ENCODE data around the gene ACTG1. TPM values are rescaled to one million over a fixed set of nuclear protein-coding genes. Genes with fewer than 3 reads are reported as not detected.

ACTG1 gene
- total RNA-seq, 1 donor from 2014 or later = 1,228 TPM

- DNase-seq (ENCODE audit: low spot score) = no peak
- peaks cover 8% of the 10 kb centered on the region for H3F3A ChIP-seq (ENCODE audit: low read depth)
- no peak overlapping the region for H3K4me2 ChIP-seq
- H3K36me3 ChIP-seq = no peaks in the 10 kb centered on the region
- no peaks in the 10 kb centered on the region for H3K79me2 ChIP-seq (ENCODE audit: low read depth)
- H3K9me3 ChIP-seq (ENCODE audit: low read depth) = no peaks in the 10 kb centered on the region
- no peak for TF ChIP-seq EZH2 (IDR thresholded peaks at IDR 0.05)
- TF ChIP-seq EZH2phosphoT487 (IDR thresholded peaks at IDR 0.05) = no peak
- TF ChIP-seq, protein P1, sequence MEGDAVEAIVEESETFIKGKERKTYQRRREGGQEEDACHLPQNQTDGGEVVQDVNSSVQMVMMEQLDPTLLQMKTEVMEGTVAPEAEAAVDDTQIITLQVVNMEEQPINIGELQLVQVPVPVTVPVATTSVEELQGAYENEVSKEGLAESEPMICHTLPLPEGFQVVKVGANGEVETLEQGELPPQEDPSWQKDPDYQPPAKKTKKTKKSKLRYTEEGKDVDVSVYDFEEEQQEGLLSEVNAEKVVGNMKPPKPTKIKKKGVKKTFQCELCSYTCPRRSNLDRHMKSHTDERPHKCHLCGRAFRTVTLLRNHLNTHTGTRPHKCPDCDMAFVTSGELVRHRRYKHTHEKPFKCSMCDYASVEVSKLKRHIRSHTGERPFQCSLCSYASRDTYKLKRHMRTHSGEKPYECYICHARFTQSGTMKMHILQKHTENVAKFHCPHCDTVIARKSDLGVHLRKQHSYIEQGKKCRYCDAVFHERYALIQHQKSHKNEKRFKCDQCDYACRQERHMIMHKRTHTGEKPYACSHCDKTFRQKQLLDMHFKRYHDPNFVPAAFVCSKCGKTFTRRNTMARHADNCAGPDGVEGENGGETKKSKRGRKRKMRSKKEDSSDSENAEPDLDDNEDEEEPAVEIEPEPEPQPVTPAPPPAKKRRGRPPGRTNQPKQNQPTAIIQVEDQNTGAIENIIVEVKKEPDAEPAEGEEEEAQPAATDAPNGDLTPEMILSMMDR (IDR thresholded peaks at IDR 0.05) = no peak
- H3K36me3 Mint-ChIP-seq = peaks cover 9% of the 10 kb centered on the region
- no peak overlapping the region for H3K4me3 ChIP-seq
- no peak overlapping the region for H3K9ac ChIP-seq
- no peaks in the 10 kb centered on the region for H3K9me3 Mint-ChIP-seq
- H4K20me1 ChIP-seq (ENCODE audit: low read depth) = no peaks in the 10 kb centered on the region
- H3K27me3 Mint-ChIP-seq (ENCODE audit: insufficient read depth, low read depth) = peaks cover 20% of the 10 kb centered on the region
- no peak overlapping the region for H3K4me3 Mint-ChIP-seq
- H3K27ac ChIP-seq = no peak overlapping the region
- H3K4me1 Mint-ChIP-seq = peaks cover 13% of the 10 kb centered on the region
- no peak overlapping the region for H3K27ac Mint-ChIP-seq
- no peak overlapping the region for H2AFZ ChIP-seq (replicated peaks)
- no peaks in the 10 kb centered on the region for H3K27me3 ChIP-seq
- no peaks in the 10 kb centered on the region for H3K4me1 ChIP-seq
Measured at GRCh38 chr17:81558115-81558468, 45.5 kb upstream of the ACTG1 start.

DNA sequence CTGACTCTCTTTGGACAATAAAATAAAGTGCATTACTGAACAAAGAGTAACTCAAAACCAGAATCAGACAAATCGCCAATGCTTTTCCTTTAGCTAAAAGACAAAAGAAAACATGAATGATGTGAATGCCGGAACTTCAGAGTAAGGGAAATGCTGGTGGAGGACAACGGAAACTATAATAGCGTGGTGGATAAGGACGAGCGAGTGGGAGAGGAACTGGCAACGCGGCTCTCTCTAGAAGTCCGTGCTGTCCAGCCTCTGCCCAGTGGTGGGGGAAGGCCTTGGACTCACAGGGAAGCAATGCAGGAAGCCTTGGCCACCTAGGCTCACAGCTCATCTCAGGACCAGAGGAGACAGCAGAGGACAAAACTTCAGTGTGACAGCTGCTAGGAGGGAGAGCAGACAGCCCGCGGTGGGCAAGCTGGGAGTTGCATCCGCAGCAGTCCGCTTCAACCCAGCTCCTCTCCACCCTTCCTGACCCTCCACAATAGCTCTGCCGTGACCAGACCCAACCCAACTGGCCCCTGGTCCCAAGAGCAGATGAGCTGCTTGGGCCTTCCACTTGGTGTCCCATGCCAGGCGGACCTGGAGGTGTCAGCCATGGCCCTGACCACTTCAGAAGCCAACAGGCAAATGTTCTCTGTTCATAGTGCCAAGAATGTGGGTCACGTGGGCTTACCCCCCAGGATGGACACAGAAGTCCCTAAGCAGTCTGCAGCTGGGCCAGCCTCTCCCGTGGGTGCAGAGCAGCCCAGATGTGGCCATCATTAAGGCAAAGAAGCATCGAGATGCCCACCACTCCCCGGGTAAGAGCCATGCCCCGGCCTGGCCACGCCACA lies 44.9 kb upstream of the ACTG1 start:
- Mint-ChIP-seq H3K27ac (no peak overlapping the region), H3K27me3 (ENCODE audit: insufficient read depth, low read depth) (peaks cover 20% of the 10 kb centered on the region), H3K36me3 (peaks cover 9% of the 10 kb centered on the region), H3K4me1 (peaks cover 15% of the 10 kb centered on the region), H3K9me3 (no peaks in the 10 kb centered on the region), H3K4me3 (no peak overlapping the region)
- H3F3A ChIP-seq (ENCODE audit: low read depth) = peaks cover 14% of the 10 kb centered on the region
- H3K9me3 ChIP-seq (ENCODE audit: low read depth) = no peaks in the 10 kb centered on the region
- H3K27ac ChIP-seq = no peak overlapping the region
- H3K36me3 ChIP-seq = no peaks in the 10 kb centered on the region
- H2AFZ ChIP-seq (replicated peaks) = no peak overlapping the region
- H3K4me3 ChIP-seq = no peak overlapping the region
- H3K79me2 ChIP-seq (ENCODE audit: low read depth) = no peaks in the 10 kb centered on the region
- no peaks in the 10 kb centered on the region for H3K27me3 ChIP-seq
- TF ChIP-seq, protein P1 (IDR thresholded peaks at IDR 0.05) = no peak
- TF ChIP-seq EZH2 (IDR thresholded peaks at IDR 0.05) (no peak), EZH2phosphoT487 (IDR thresholded peaks at IDR 0.05) (no peak)
- no peak for DNase-seq (ENCODE audit: low spot score)
- no peak overlapping the region for H3K4me2 ChIP-seq
- H4K20me1 ChIP-seq (ENCODE audit: low read depth) = no peaks in the 10 kb centered on the region
- no peaks in the 10 kb centered on the region for H3K4me1 ChIP-seq
- no peak overlapping the region for H3K9ac ChIP-seq

DNA sequence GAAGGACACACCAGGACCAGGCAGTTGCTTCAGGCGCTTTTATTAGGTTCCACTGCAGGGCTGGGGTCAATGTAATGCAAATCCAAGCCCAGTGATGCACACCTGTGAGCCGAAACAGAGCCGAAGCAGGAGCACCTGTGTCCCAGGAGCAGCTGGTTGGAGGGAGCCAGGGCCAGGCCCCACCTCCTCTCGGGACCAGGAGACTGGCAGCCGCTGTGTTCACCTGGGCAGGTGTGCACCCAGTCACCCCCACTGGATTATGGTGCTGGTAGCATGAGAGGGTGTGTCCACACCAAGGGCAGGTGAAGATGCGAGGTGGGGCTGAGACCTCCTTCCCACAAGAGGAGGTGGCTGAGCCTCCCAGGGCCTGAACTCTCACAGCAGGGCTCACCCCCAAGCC lies 44.3 kb upstream of the ACTG1 start:
- peaks cover 16% of the 10 kb centered on the region for H3F3A ChIP-seq (ENCODE audit: low read depth)
- no peaks in the 10 kb centered on the region for H3K36me3 ChIP-seq
- no peak for DNase-seq (ENCODE audit: low spot score)
- Mint-ChIP-seq H3K27ac (no peak overlapping the region), H3K9me3 (no peaks in the 10 kb centered on the region), H3K27me3 (ENCODE audit: insufficient read depth, low read depth) (peaks cover 20% of the 10 kb centered on the region), H3K36me3 (peaks cover 9% of the 10 kb centered on the region), H3K4me3 (no peak overlapping the region), H3K4me1 (peaks cover 15% of the 10 kb centered on the region)
- no peak overlapping the region for H3K9ac ChIP-seq
- no peaks in the 10 kb centered on the region for H3K27me3 ChIP-seq
- no peak overlapping the region for H3K4me2 ChIP-seq
- H3K4me1 ChIP-seq = no peaks in the 10 kb centered on the region
- H3K27ac ChIP-seq = no peak overlapping the region
- no peak overlapping the region for H3K4me3 ChIP-seq
- H3K79me2 ChIP-seq (ENCODE audit: low read depth) = peaks cover under 1% of the 10 kb centered on the region
- H4K20me1 ChIP-seq (ENCODE audit: low read depth) = no peaks in the 10 kb centered on the region
- H2AFZ ChIP-seq (replicated peaks) = no peak overlapping the region
- H3K9me3 ChIP-seq (ENCODE audit: low read depth) = no peaks in the 10 kb centered on the region
- TF ChIP-seq, protein P1 (IDR thresholded peaks at IDR 0.05) = no peak
- TF ChIP-seq EZH2phosphoT487 (IDR thresholded peaks at IDR 0.05) (no peak), EZH2 (IDR thresholded peaks at IDR 0.05) (no peak)
